HEK293T (cell line): ENCODE data around the gene GTF3C2.

Experiments used
- FOXK2 ChIP-seq: fragments of 450-650 bp; IDR thresholded peaks from 2 replicates; pipeline ENCODE4 v1.6.1; 2016; ENCODE audit warnings: mild to moderate bottlenecking
- L3MBTL2 ChIP-seq: fragments of 450-650 bp; conservative IDR thresholded peaks from 2 replicates; pipeline ENCODE4 v1.6.1; 2016; ENCODE audit warnings: mild to moderate bottlenecking
- NFRKB ChIP-seq: fragments of 450-650 bp; IDR thresholded peaks from 2 replicates; pipeline ENCODE4 v1.6.1; 2016; ENCODE audit warnings: mild to moderate bottlenecking, moderate library complexity
- SP1 ChIP-seq: fragments of 450-650 bp; IDR thresholded peaks from 2 replicates; pipeline ENCODE4 v1.6.1; 2017
- SUZ12 ChIP-seq: fragments of 450-650 bp; IDR thresholded peaks from 2 replicates; pipeline ENCODE4 v1.6.1; 2016; ENCODE audit warnings: mild to moderate bottlenecking

DNA sequence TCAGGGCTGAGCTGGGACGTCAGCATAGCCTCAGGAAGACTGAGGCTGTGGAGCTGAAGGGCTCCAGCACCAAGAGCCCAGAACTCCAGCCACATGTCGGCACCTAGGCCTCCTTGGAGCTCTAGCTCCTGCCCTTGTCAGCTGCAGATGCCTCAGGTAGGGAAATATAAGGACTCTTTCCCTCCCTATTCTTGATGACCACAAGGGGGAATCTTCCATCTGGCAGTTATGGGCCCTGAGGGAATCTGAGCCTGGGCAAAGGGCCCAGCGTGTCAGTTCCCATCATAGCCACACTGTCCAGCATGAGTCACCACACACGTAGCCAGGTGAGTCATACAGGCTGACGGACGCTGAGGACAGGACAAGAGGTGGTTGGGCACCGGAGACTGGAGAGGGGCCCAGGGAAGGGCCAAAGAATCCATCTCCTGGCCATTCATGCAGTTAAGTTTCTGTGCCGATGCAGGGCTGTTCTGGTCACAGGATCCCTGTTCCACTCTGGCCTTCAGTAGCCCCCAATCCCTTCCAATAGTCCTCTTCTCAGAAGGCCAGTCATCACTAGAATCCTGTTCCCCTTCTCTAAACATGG, 35.5 kb downstream of the GTF3C2 start:
- TF ChIP-seq FOXK2 (no peak), SUZ12 (no peak), L3MBTL2 (no peak), NFRKB (no peak), SP1 (no peak)
